ENCODE measurements around the gene PPM1L. TPM values are rescaled to one million over a fixed set of nuclear protein-coding genes. Genes with fewer than 3 reads are reported as not detected.

Gene PPM1L
- total RNA-seq, 2 donors from 2014 or later: 7.6 to 13.7 TPM

DNA sequence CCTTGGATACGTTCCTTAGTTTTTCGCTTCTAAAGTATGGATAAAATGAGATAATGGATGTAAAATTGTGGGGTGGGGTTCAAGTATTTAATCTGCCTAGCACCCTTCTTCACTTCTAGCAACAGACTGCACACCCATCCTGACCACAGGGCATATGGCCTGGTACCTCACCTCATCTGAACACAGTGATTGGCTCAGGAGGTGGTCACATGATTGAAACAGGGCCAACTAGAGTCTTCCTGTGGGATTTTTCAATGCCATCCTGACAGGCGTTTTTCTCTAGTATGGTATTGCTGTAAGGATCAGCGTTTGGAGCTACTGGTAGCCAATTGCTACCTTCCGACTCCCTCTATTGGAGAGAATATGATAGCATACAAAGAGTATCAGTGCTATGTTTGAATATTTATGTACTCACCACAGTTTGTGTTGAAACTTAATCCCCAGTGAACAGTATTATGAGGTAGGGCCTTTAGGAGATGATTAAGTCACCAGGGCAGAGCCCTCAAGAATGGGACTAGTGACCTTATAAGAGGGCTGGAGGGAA lies 172.2 kb downstream of the PPM1L start:
- 88 to 93% methylated on average over 5 of the region's 5 CpGs for WGBS, 2 donors
- intact Hi-C loops (cut with DNase I): no loop called here

DNA sequence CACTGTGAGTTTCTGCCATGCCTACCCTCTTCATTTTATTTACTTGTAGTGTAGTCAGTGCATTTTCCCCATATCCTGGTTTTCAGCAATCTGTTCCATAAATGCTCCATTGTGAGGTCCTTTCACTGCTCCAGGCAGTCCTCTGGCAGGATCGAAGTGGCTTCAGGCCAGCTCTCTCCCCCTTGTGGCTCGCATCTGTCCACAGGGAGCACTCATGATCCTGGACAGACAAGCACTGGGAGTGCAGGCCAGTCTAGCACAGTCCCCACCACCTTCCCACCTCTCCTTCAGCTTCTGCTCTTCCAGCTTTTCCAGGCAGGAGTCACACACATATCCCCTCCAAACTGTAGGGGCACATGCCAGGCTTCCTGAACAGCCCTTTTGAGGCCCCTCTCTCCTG lies 173.6 kb downstream of the PPM1L start:
- peak; percentile 40 for ATAC-seq
- no peaks in the 10 kb centered on the region for H3K27me3 ChIP-seq
- no peaks in the 10 kb centered on the region for H3K9me3 ChIP-seq
- no peak overlapping the region for H3K27ac ChIP-seq
- no peaks in the 10 kb centered on the region for H3K36me3 ChIP-seq (replicated peaks in 1 of 2; ENCODE audit: insufficient read depth in 1 of 2, low read depth in 2 of 2)
- WGBS, 2 donors: 38 to 41% methylated on average over 2 of the region's 2 CpGs
- intact Hi-C loops (cut with DNase I): no loop called here
- no peak for TF ChIP-seq POLR2A (IDR thresholded peaks at IDR 0.05)
- TF ChIP-seq, protein P1, sequence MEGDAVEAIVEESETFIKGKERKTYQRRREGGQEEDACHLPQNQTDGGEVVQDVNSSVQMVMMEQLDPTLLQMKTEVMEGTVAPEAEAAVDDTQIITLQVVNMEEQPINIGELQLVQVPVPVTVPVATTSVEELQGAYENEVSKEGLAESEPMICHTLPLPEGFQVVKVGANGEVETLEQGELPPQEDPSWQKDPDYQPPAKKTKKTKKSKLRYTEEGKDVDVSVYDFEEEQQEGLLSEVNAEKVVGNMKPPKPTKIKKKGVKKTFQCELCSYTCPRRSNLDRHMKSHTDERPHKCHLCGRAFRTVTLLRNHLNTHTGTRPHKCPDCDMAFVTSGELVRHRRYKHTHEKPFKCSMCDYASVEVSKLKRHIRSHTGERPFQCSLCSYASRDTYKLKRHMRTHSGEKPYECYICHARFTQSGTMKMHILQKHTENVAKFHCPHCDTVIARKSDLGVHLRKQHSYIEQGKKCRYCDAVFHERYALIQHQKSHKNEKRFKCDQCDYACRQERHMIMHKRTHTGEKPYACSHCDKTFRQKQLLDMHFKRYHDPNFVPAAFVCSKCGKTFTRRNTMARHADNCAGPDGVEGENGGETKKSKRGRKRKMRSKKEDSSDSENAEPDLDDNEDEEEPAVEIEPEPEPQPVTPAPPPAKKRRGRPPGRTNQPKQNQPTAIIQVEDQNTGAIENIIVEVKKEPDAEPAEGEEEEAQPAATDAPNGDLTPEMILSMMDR (IDR thresholded peaks at IDR 0.05): peak in 4 of 7 experiments; percentile 7 to 28 (median 25)
- no peak overlapping the region for H3K4me3 ChIP-seq
- DNase-seq: peak; percentile 25 to 55 (median 31)
- no peaks in the 10 kb centered on the region for H3K4me1 ChIP-seq

More for the DNA sequence above, 172.2 kb downstream of the PPM1L start:
- TF ChIP-seq, protein P1 (IDR thresholded peaks at IDR 0.05): no peak
- no peak for TF ChIP-seq POLR2A (IDR thresholded peaks at IDR 0.05)
- ATAC-seq (no peak), DNase-seq (no peak)
- Histone ChIP-seq H3K4me1 (no peaks in the 10 kb centered on the region), H3K9me3 (no peaks in the 10 kb centered on the region), H3K36me3 (replicated peaks in 1 of 2; ENCODE audit: insufficient read depth in 1 of 2, low read depth in 2 of 2) (no peaks in the 10 kb centered on the region), H3K27me3 (no peaks in the 10 kb centered on the region), H3K27ac (no peak overlapping the region), H3K4me3 (no peak overlapping the region)

DNA sequence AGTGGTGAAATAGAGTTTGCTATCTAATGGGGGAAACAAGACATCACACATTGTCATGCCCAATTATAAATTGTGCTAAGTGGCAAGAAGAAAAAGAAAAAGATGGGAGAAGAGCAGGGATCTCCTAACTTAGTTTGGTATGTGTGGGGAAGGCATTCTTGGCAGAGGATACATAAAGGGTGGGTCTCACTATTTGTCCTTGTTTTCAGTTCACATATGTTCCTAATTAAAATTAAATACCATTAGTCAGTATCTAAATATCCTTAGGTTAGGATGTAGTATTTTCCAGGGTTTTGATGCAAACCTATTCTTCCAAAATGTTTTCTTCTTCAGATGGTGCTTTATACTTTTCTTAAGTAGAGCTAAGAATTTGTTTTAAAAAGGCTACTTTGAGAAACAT lies 175.4 kb downstream of the PPM1L start:
- no peaks in the 10 kb centered on the region for H3K36me3 ChIP-seq (replicated peaks in 1 of 2; ENCODE audit: insufficient read depth in 1 of 2, low read depth in 2 of 2)
- no peak overlapping the region for H3K4me3 ChIP-seq
- TF ChIP-seq, protein P1 (IDR thresholded peaks at IDR 0.05): no peak
- TF ChIP-seq POLR2A (IDR thresholded peaks at IDR 0.05): no peak
- H3K9me3 ChIP-seq: no peaks in the 10 kb centered on the region
- ATAC-seq (no peak), DNase-seq (no peak)
- peaks cover 6% of the 10 kb centered on the region for H3K4me1 ChIP-seq
- no peaks in the 10 kb centered on the region for H3K27me3 ChIP-seq
- no peak overlapping the region for H3K27ac ChIP-seq
- intact Hi-C loops (cut with DNase I): no loop called here

DNA sequence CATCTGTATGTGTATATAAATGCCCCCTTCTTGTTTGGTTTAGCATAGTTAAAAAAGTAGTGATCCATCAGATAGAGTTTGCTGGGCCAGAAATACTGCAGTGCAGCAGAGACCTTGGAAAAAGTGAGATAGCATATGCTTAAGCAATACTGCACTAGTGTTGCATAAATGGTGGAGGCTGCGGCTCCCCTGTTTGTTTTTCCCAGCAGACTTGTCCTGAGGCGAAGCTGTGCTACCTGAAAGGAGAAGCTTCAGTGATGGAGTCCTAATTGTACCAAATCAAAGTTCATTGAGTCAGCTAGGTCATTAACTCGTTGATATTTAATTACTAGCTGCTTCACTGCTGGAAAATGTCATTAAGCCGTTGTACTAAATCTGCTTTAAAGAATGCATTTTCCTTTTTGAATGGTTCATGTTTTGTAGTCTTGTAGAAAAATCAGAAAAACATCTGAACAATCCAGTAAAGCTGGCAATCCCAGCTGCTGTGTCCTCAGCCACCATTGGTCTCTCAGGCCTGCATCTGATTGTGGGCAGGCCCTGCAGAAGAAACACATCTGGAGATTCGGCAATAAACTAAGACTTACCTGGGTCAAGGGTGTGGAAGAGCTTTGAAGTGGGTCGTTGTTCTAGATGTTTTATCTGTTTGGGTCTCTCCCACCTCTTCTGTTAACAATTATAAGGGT lies 179.5 kb downstream of the PPM1L start:
- peak; percentile 71 for ATAC-seq
- Histone ChIP-seq H3K9me3 (no peaks in the 10 kb centered on the region), H3K4me1 (peaks cover 6% of the 10 kb centered on the region), H3K36me3 (replicated peaks in 1 of 2; ENCODE audit: insufficient read depth in 1 of 2, low read depth in 2 of 2) (no peaks in the 10 kb centered on the region), H3K4me3 (no peak overlapping the region), H3K27ac (no peak overlapping the region), H3K27me3 (no peaks in the 10 kb centered on the region)
- intact Hi-C loops (cut with DNase I): no loop called here
- WGBS, 2 donors: 62 to 75% methylated on average over 6 of the region's 6 CpGs
- DNase-seq: peak; percentile 25 to 49 (median 28)
- TF ChIP-seq, protein P1 (IDR thresholded peaks at IDR 0.05): no peak
- TF ChIP-seq POLR2A (IDR thresholded peaks at IDR 0.05): no peak
